ENCODE measurements around the gene ADI1. TPM values are rescaled to one million over a fixed set of nuclear protein-coding genes. Genes with fewer than 3 reads are reported as not detected.
A peak's percentile ranks its signal among the peaks of the same experiment; 100 is the strongest.

ADI1 gene
- 38.1 TPM for total RNA-seq

DNA sequence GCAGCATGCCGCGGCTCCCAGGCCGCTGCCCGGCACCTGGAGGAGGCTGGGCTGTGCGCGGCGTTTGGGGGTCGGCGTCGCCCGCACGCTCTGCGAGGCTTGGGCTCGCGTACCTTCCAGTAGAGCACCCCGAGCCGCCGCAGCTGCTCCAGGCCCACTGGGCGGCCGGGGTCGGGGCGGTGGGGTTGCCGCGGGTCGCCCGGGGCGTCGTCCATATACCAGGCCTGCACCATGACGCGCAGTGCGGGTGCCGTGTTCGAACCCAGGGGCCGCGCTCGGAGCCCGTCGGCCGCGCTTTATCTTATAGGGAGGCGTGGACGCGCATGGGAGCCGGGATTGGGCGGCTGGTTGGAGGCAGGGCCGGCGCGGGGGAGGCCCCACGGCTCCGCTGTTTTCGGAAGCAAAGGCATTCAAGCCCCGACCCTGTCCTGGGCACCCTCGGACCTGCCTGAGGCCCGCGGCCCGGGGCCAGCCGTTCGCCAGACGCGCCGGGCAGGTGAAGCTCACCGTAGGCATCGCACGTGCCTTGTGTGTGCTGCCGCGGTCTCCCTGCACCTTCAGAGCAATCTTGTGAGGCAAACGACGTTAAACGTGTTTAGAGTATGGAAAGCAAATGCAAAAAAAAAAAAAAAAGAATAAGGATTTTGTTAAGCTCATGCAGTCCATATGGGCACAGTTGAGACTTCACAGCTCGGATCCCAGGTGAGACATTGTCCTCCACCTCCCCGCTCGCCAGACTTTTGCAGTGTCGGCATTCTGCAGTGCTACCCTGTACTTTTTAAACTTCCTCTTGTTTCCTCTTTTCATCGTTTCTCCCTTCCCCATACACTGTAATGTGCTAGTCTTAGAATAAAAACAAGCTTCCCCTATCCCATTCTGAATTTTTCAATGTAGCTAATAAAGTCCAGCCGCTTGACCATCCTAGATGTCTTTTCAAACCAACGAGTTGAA is at the start of gene ADI1:
Gene ADI1, minus strand, starts transcription at position 277 of the 951 bp plus-strand sequence. Its CDS starts 44 bp downstream, at position 233.
- no peaks in the 10 kb centered on the region for H3K9me3 ChIP-seq (ENCODE audit: control insufficient read depth in 3 of 3, low read length in 3 of 3)
- H3K36me3 ChIP-seq (ENCODE audit: control insufficient read depth in 3 of 3, insufficient read depth in 3 of 3, low read length in 3 of 3) = no peaks in the 10 kb centered on the region
- peak within 1 kb of the TSS; percentile 93 for H3K27ac ChIP-seq (ENCODE audit: low read depth, low read length)
- peak within 1 kb of the TSS; percentile 90 to 96 (median 94) for H3K9ac ChIP-seq (ENCODE audit: low read depth in 1 of 3, low read length in 3 of 3)
- H3K4me3 ChIP-seq (ENCODE audit: low read length in 3 of 3) = peak within 1 kb of the TSS; percentile 89 to 94 (median 90)
- no peaks in the 10 kb centered on the region for H3K27me3 ChIP-seq (ENCODE audit: control insufficient read depth in 3 of 3, insufficient read depth in 3 of 3, low read length in 3 of 3)
- peaks cover 23 to 35% (median 31%) of the 10 kb centered on the region in 3 donors for H3K4me1 ChIP-seq (ENCODE audit: control insufficient read depth in 3 of 3, insufficient read depth in 3 of 3, low read length in 3 of 3)

- no peaks in the 10 kb centered on the region for H3K27me3 ChIP-seq (ENCODE audit: control insufficient read depth in 3 of 3, insufficient read depth in 3 of 3, low read length in 3 of 3)
- H3K27ac ChIP-seq (ENCODE audit: low read depth, low read length) = no peak overlapping the region
- peaks cover 0 to 2% (median 0%) of the 10 kb centered on the region in 3 donors for H3K36me3 ChIP-seq (ENCODE audit: control insufficient read depth in 3 of 3, insufficient read depth in 3 of 3, low read length in 3 of 3)
- H3K4me1 ChIP-seq (ENCODE audit: control insufficient read depth in 3 of 3, insufficient read depth in 3 of 3, low read length in 3 of 3) = no peaks in the 10 kb centered on the region
- no peak overlapping the region for H3K9ac ChIP-seq (ENCODE audit: low read depth in 1 of 3, low read length in 3 of 3)
- no peak overlapping the region for H3K4me3 ChIP-seq (ENCODE audit: low read length in 3 of 3)
- no peaks in the 10 kb centered on the region for H3K9me3 ChIP-seq (ENCODE audit: control insufficient read depth in 3 of 3, low read length in 3 of 3)
Observed at GRCh38 chr2:3566806-3567205, 47.5 kb upstream of the ADI1 start.

GRCh38 chr2:3565117-3565516 is 45.8 kb upstream of the ADI1 start:
- Histone ChIP-seq H3K4me1 (ENCODE audit: control insufficient read depth in 3 of 3, insufficient read depth in 3 of 3, low read length in 3 of 3) (no peaks in the 10 kb centered on the region), H3K9me3 (ENCODE audit: control insufficient read depth in 3 of 3, low read length in 3 of 3) (no peaks in the 10 kb centered on the region), H3K27ac (ENCODE audit: low read depth, low read length) (no peak overlapping the region), H3K27me3 (ENCODE audit: control insufficient read depth in 3 of 3, insufficient read depth in 3 of 3, low read length in 3 of 3) (no peaks in the 10 kb centered on the region), H3K9ac (ENCODE audit: low read depth in 1 of 3, low read length in 3 of 3) (no peak overlapping the region), H3K36me3 (ENCODE audit: control insufficient read depth in 3 of 3, insufficient read depth in 3 of 3, low read length in 3 of 3) (peaks cover 0 to 5% (median 0%) of the 10 kb centered on the region in 3 donors), H3K4me3 (ENCODE audit: low read length in 3 of 3) (no peak overlapping the region)

DNA sequence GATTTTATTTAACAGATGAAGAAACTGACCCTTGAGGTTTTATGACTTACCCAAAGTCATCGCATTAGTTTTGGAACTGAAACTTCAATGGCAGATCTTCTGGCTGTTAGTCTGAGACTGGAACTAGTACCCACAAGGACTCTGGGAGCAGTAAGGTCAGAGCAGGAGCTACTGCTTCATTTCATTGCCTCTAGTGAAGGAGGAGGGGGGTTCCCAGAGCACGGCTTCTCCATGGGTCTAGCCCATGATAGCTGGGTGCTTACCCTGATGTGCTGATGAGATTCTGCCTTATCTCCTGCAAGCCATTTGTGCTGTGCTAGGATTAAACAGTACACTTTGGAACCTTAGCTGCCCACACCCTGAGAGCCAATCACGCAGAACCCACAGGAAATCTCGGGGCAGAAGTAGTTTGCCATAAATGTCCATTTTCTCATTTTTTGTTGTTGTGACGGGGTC is 44.2 kb upstream of the ADI1 start:
- Histone ChIP-seq H3K27ac (ENCODE audit: low read depth, low read length) (no peak overlapping the region), H3K36me3 (ENCODE audit: control insufficient read depth in 3 of 3, insufficient read depth in 3 of 3, low read length in 3 of 3) (peaks cover 0 to 6% (median 0%) of the 10 kb centered on the region in 3 donors), H3K4me1 (ENCODE audit: control insufficient read depth in 3 of 3, insufficient read depth in 3 of 3, low read length in 3 of 3) (peaks cover 3 to 8% (median 7%) of the 10 kb centered on the region in 3 donors), H3K9me3 (ENCODE audit: control insufficient read depth in 3 of 3, low read length in 3 of 3) (no peaks in the 10 kb centered on the region), H3K27me3 (ENCODE audit: control insufficient read depth in 3 of 3, insufficient read depth in 3 of 3, low read length in 3 of 3) (no peaks in the 10 kb centered on the region), H3K4me3 (ENCODE audit: low read length in 3 of 3) (no peak overlapping the region), H3K9ac (ENCODE audit: low read depth in 1 of 3, low read length in 3 of 3) (peak overlapping the region in 1 of 3 donors; percentile 21)

- peaks cover 9 to 18% (median 16%) of the 10 kb centered on the region in 3 donors for H3K4me1 ChIP-seq (ENCODE audit: control insufficient read depth in 3 of 3, insufficient read depth in 3 of 3, low read length in 3 of 3)
- H3K36me3 ChIP-seq (ENCODE audit: control insufficient read depth in 3 of 3, insufficient read depth in 3 of 3, low read length in 3 of 3) = peaks cover 16 to 30% (median 17%) of the 10 kb centered on the region in 3 donors
- no peaks in the 10 kb centered on the region for H3K27me3 ChIP-seq (ENCODE audit: control insufficient read depth in 3 of 3, insufficient read depth in 3 of 3, low read length in 3 of 3)
- no peaks in the 10 kb centered on the region for H3K9me3 ChIP-seq (ENCODE audit: control insufficient read depth in 3 of 3, low read length in 3 of 3)
- H3K4me3 ChIP-seq (ENCODE audit: low read length in 3 of 3) = peak within 1 kb of the TSS; percentile 77 to 90 (median 78)
- H3K27ac ChIP-seq (ENCODE audit: low read depth, low read length) = peak within 1 kb of the TSS; percentile 91
- H3K9ac ChIP-seq (ENCODE audit: low read depth in 1 of 3, low read length in 3 of 3) = peak within 1 kb of the TSS; percentile 90 to 95 (median 93)
Observed at GRCh38 chr2:3558205-3559014, 39.1 kb upstream of the ADI1 start, which contains the start of gene RNASEH1. Gene RNASEH1 (minus strand): TSS chr2:3558333. CDS start chr2:3558260, 73 bp downstream.

DNA sequence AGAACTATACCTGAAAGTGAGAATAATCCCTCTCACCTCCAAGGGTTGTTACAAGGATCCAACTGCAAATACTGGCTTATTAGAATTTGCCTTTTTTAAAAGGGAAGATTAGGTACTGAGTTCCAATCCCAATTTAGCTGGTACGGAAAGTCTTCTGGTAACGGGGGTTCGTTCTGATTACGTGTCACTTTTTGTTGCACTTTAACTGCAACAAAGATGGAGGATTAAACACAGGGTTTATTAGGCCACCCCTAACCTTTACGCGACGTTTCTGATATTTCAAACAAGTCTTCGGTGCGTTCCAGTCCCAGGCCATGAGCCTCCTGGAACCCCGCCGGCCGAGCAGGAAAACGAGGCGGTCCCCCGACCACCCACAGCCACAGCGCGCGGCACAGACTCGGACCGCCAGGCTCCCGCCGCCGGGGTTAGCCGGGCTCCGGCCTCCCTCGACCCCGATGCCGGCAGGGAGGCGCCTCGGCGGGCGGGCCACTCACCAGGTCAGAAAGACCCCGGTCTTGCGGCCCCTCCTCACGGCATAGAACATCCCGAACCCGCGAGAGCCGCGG is 38.4 kb upstream of the ADI1 start:
- no peaks in the 10 kb centered on the region for H3K27me3 ChIP-seq (ENCODE audit: control insufficient read depth in 3 of 3, insufficient read depth in 3 of 3, low read length in 3 of 3)
- H3K4me1 ChIP-seq (ENCODE audit: control insufficient read depth in 3 of 3, insufficient read depth in 3 of 3, low read length in 3 of 3) = peaks cover 9 to 18% (median 16%) of the 10 kb centered on the region in 3 donors
- peak overlapping the region; percentile 91 for H3K27ac ChIP-seq (ENCODE audit: low read depth, low read length)
- H3K9ac ChIP-seq (ENCODE audit: low read depth in 1 of 3, low read length in 3 of 3) = peak overlapping the region; percentile 83 to 95 (median 93)
- H3K4me3 ChIP-seq (ENCODE audit: low read length in 3 of 3) = peak overlapping the region; percentile 77 to 90 (median 78)
- H3K36me3 ChIP-seq (ENCODE audit: control insufficient read depth in 3 of 3, insufficient read depth in 3 of 3, low read length in 3 of 3) = peaks cover 16 to 30% (median 17%) of the 10 kb centered on the region in 3 donors
- H3K9me3 ChIP-seq (ENCODE audit: control insufficient read depth in 3 of 3, low read length in 3 of 3) = no peaks in the 10 kb centered on the region

DNA sequence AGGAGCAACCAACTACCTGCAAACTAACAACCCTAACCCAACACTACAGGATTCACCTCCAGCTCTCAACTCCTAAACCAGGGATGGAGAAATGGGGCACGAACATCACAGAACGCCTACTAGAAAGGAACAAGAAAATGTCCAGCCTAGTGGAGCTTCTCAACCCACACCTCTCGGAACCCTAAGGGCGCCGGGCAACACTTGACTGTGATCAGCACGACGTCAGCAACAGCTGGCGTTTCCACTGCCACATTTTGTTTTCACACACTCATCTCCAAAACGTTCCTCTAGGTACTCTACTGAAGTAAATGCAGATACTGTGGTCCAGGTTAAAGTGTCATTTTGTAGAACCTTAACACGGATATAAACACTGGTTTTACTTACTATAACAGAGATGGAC is 34.6 kb upstream of the ADI1 start:
- Histone ChIP-seq H3K9me3 (ENCODE audit: control insufficient read depth in 3 of 3, low read length in 3 of 3) (no peaks in the 10 kb centered on the region), H3K27me3 (ENCODE audit: control insufficient read depth in 3 of 3, insufficient read depth in 3 of 3, low read length in 3 of 3) (no peaks in the 10 kb centered on the region), H3K27ac (ENCODE audit: low read depth, low read length) (no peak overlapping the region), H3K4me1 (ENCODE audit: control insufficient read depth in 3 of 3, insufficient read depth in 3 of 3, low read length in 3 of 3) (peaks cover 9 to 15% (median 12%) of the 10 kb centered on the region in 3 donors), H3K36me3 (ENCODE audit: control insufficient read depth in 3 of 3, insufficient read depth in 3 of 3, low read length in 3 of 3) (peaks cover 38 to 55% (median 45%) of the 10 kb centered on the region in 3 donors), H3K9ac (ENCODE audit: low read depth in 1 of 3, low read length in 3 of 3) (no peak overlapping the region), H3K4me3 (ENCODE audit: low read length in 3 of 3) (no peak overlapping the region)

- Histone ChIP-seq H3K4me1 (ENCODE audit: control insufficient read depth in 3 of 3, insufficient read depth in 3 of 3, low read length in 3 of 3) (peaks cover 0 to 4% (median 0%) of the 10 kb centered on the region in 3 donors), H3K36me3 (ENCODE audit: control insufficient read depth in 3 of 3, insufficient read depth in 3 of 3, low read length in 3 of 3) (peaks cover 57 to 80% (median 71%) of the 10 kb centered on the region in 3 donors), H3K27me3 (ENCODE audit: control insufficient read depth in 3 of 3, insufficient read depth in 3 of 3, low read length in 3 of 3) (no peaks in the 10 kb centered on the region), H3K9me3 (ENCODE audit: control insufficient read depth in 3 of 3, low read length in 3 of 3) (no peaks in the 10 kb centered on the region), H3K9ac (ENCODE audit: low read depth in 1 of 3, low read length in 3 of 3) (no peak overlapping the region), H3K27ac (ENCODE audit: low read depth, low read length) (no peak overlapping the region), H3K4me3 (ENCODE audit: low read length in 3 of 3) (no peak overlapping the region)
Observed at GRCh38 chr2:3547915-3548314, 28.6 kb upstream of the ADI1 start.

DNA sequence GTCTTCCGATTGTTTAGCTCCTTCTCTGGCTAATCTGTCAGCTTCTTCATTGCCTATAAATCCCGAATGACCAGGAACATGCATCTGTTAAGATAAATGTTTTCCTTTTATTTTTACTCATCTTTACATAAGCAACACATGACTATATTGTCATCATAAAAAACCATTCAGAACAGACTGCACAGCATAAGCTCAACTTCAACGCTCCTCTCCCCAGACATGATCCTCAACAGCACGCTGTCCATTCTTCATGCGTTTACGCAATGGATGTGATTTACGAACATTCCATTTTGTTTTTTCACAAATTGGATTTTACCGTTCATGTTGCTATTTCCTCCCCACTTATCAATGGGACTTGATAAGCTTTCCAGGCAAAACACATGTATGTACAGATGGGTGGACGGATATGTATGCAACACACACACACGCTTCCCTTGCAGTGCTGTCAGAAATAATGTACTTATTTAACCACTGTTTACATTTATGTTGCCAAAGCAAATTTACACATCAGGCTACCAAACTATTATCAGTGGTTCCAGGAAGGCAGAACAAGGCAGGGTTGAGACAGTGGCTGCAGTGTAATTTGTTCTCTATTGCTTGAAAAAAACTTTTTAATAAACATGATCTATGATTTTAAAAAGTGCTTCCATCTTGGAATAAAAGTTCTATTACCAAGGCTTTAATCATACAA is 26.6 kb upstream of the ADI1 start:
- H3K9me3 ChIP-seq (ENCODE audit: control insufficient read depth in 3 of 3, low read length in 3 of 3) = no peaks in the 10 kb centered on the region
- H3K27me3 ChIP-seq (ENCODE audit: control insufficient read depth in 3 of 3, insufficient read depth in 3 of 3, low read length in 3 of 3) = no peaks in the 10 kb centered on the region
- H3K4me3 ChIP-seq (ENCODE audit: low read length in 3 of 3) = no peak overlapping the region
- H3K27ac ChIP-seq (ENCODE audit: low read depth, low read length) = no peak overlapping the region
- peaks cover 0 to 5% (median 0%) of the 10 kb centered on the region in 3 donors for H3K4me1 ChIP-seq (ENCODE audit: control insufficient read depth in 3 of 3, insufficient read depth in 3 of 3, low read length in 3 of 3)
- no peak overlapping the region for H3K9ac ChIP-seq (ENCODE audit: low read depth in 1 of 3, low read length in 3 of 3)
- peaks cover 53 to 84% (median 71%) of the 10 kb centered on the region in 3 donors for H3K36me3 ChIP-seq (ENCODE audit: control insufficient read depth in 3 of 3, insufficient read depth in 3 of 3, low read length in 3 of 3)
